Natural killer cell treated with Interleukin-12 subunit alpha and Interleukin-12 subunit beta and Interleukin-15 and Interleukin-18, amount 100 ng/mL, for 72 hours (primary cell): ENCODE data around the gene SPATA6. TPM values are rescaled to one million over a fixed set of nuclear protein-coding genes. Genes with fewer than 3 reads are reported as not detected.
"Not testable (repeated sequence)": the region's sequence is repeated elsewhere in the genome, so short reads cannot be mapped to it uniquely, and the experiment has no call there.

ENCODE experiments used
- ATAC-seq, 2 donors: fragments of 150-1000 bp; cut with Tn5 transposase in 1 of 2; sonication (Bioruptor Pico), chemical (Tn5 transposase) in 1 of 2; 2 replicates each; pipeline ENCODE4 v1.10.0; 2021
- DNase-seq: peaks from one replicate; pipeline ENCODE4 v3.0.0; 2022; ENCODE audit warnings: low spot score
- H3K27ac Mint-ChIP-seq, 2 donors: 1 replicate in 1 of 2; 2 replicates in 1 of 2; pipeline ENCODE4 v1.8.0; 2022; ENCODE audit warnings: mixed read lengths in 2 of 2, mild to moderate bottlenecking in 1 of 2, moderate library complexity in 1 of 2
- H3K27me3 Mint-ChIP-seq, 2 donors: 1 replicate in 1 of 2; 2 replicates in 1 of 2; pipeline ENCODE4 v1.8.0; 2022; ENCODE audit warnings: mixed read lengths in 2 of 2
- H3K36me3 Mint-ChIP-seq: one replicate; pipeline ENCODE4 v1.8.0; 2022; ENCODE audit warnings: mixed read lengths
- H3K4me1 Mint-ChIP-seq, 2 donors: 1 replicate in 1 of 2; 2 replicates in 1 of 2; pipeline ENCODE4 v1.8.0; 2022; ENCODE audit warnings: low read depth in 2 of 2, mixed read lengths in 2 of 2, mild to moderate bottlenecking in 1 of 2
- H3K4me3 Mint-ChIP-seq: one replicate; pipeline ENCODE4 v1.8.0; 2022; ENCODE audit warnings: mixed read lengths
- H3K9me3 Mint-ChIP-seq: 2 replicates; pipeline ENCODE4 v1.8.0; 2022; ENCODE audit warnings: mixed read lengths
- total RNA-seq, 2 donors: library from RNA; stranded (reverse); gene quantifications; one replicate each; pipeline ENCODE4 v1.2.3, GENCODE V29; 2022

SPATA6 gene
- total RNA-seq, 2 donors from 2014 or later: 2.1 to 4.0 TPM

DNA sequence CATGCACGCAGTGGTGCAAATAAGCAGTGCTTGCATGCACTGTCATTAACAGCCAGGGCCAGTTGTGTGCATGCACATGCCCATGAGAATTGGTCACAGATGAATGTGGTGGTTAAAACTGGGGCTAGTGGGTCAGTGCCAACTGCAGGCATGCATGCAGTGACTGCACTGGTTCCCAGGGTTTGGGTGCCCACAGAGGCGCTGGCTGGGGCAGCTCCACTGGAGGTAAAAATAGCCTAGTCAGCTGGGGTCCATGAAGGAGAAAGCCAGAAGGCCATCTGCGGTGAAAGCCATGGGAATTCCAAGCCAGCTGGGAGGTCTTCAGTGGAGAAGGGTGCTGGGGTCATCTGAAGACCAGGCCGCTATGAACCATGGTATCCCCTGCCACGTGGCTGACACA is 179.3 kb downstream of the SPATA6 start:
- Mint-ChIP-seq H3K9me3 (no peaks in the 10 kb centered on the region), H3K27ac (no peak overlapping the region), H3K4me3 (no peak overlapping the region), H3K27me3 (peaks cover 5 to 6% of the 10 kb centered on the region in 2 donors), H3K4me1 (peaks cover 0 to 3% of the 10 kb centered on the region in 2 donors), H3K36me3 (no peaks in the 10 kb centered on the region)
- ATAC-seq: no peak
- DNase-seq: no peak

DNA sequence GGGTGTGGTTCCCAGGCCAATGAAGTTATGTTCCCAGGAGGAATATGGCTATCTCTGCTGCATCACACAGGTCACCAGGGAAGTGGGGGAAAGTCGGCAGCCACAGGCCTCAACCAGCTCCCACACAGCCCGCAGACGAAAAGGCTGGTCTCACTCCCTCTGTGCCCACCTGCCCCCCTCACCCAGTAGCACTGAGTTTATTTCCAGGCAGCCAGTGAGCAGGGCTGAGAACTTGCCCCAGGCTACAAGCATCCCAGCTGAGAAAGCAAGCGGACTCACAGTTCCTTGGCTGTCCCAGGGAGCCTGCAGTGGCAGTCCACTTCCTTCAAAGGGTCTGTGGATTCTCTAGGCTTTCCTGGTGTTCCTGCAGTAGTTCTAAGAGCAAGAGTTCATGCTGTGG is 180.6 kb downstream of the SPATA6 start:
- H3K36me3 Mint-ChIP-seq: no peaks in the 10 kb centered on the region
- H3K27ac Mint-ChIP-seq: no peak overlapping the region
- H3K4me3 Mint-ChIP-seq: no peak overlapping the region
- ATAC-seq (no peak), DNase-seq (no peak)
- peaks cover 0 to 3% of the 10 kb centered on the region in 2 donors for H3K4me1 Mint-ChIP-seq
- no peaks in the 10 kb centered on the region for H3K9me3 Mint-ChIP-seq
- peaks cover 5 to 6% of the 10 kb centered on the region in 2 donors for H3K27me3 Mint-ChIP-seq

GRCh38 chr1:48285525-48285924 is 186.5 kb downstream of the SPATA6 start:
- H3K4me3 Mint-ChIP-seq: no peak overlapping the region
- H3K36me3 Mint-ChIP-seq: no peaks in the 10 kb centered on the region
- no peaks in the 10 kb centered on the region for H3K4me1 Mint-ChIP-seq
- no peak for ATAC-seq
- no peak for DNase-seq
- H3K27me3 Mint-ChIP-seq: peaks cover 5 to 8% of the 10 kb centered on the region in 2 donors
- H3K27ac Mint-ChIP-seq: no peak overlapping the region
- peaks cover 3% of the 10 kb centered on the region for H3K9me3 Mint-ChIP-seq

DNA sequence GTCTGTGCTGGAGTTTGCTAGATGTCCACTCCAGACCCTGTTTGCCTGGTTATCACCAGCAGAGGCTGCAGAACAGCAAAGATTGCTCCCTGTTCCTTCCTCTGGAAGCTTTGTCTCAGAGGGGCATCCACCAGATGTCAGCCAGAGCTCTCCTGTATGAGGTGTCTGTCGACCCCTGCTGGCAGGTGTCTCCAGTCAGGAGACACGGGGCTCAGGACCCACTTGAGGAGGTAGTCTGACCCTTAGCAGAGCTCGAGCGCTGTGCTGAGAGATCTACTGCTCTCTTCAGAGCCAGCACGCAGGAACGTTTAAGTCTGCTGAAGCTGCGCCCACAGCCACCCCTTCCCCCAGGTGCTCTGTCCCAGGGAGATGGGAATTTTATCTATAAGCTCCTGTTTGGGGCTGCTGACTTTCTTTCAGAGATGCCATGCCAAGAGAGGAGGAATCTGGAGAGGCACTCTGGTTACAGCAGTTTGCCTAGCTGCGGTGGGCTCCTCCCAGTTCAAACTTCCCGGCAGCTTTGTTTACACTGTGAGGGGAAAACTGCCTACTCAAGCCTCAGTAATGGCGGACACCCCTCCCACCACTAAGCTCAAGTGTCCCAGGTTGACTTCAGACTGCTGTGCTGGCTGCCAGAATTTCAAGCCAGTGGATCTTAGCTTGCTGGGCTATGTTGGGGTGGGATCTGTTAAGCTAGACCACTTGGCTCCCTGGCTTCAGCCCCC is 187.1 kb downstream of the SPATA6 start:
- H3K27ac Mint-ChIP-seq, H3K4me3 Mint-ChIP-seq: not testable (repeated sequence)
- peaks cover 5 to 10% of the 10 kb centered on the region in 2 donors for H3K27me3 Mint-ChIP-seq

GRCh38 chr1:48282329-48282728 is 189.7 kb downstream of the SPATA6 start:
- ATAC-seq, DNase-seq, H3K9me3 Mint-ChIP-seq, H3K4me1 Mint-ChIP-seq, H3K27ac Mint-ChIP-seq, H3K4me3 Mint-ChIP-seq: not testable (repeated sequence)
- Mint-ChIP-seq H3K27me3 (peaks cover 13 to 18% of the 10 kb centered on the region in 2 donors), H3K36me3 (peaks cover 13% of the 10 kb centered on the region)

More for the DNA sequence above, 187.1 kb downstream of the SPATA6 start:
- H3K4me1 Mint-ChIP-seq, DNase-seq, H3K9me3 Mint-ChIP-seq, ATAC-seq, H3K36me3 Mint-ChIP-seq: not testable (repeated sequence)

- not testable (repeated sequence) for ATAC-seq, H3K4me1 Mint-ChIP-seq, DNase-seq, H3K27ac Mint-ChIP-seq, H3K4me3 Mint-ChIP-seq
- Mint-ChIP-seq H3K9me3 (peaks cover 13% of the 10 kb centered on the region), H3K36me3 (peaks cover 17% of the 10 kb centered on the region), H3K27me3 (peaks cover 16 to 20% of the 10 kb centered on the region in 2 donors)
These were observed 194.6 kb downstream of the SPATA6 start for GRCh38 chr1:48277437-48277836.

DNA sequence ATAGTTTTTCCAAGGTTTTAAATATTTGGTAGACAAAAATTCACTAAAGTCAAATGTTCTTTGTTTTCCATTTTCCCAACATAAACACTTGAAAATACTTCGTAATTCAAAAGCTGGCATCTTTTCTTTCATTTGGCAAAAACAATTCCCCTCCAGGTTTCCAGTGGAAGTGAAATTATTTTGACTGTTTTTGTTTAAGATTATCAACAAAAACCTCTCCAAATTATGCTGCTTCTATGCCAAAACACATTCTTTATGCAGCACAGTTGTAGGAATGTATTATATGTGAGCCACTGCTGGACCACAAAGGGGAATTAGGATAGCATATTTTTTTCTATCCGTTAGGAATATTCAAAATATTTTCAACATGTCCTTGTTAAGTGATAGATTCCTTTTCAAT is 205.4 kb downstream of the SPATA6 start:
- Mint-ChIP-seq H3K36me3 (no peaks in the 10 kb centered on the region), H3K4me1 (no peaks in the 10 kb centered on the region), H3K9me3 (no peaks in the 10 kb centered on the region), H3K4me3 (no peak overlapping the region), H3K27me3 (peaks cover 7 to 14% of the 10 kb centered on the region in 2 donors), H3K27ac (no peak overlapping the region)
- DNase-seq: no peak
- ATAC-seq: no peak

DNA sequence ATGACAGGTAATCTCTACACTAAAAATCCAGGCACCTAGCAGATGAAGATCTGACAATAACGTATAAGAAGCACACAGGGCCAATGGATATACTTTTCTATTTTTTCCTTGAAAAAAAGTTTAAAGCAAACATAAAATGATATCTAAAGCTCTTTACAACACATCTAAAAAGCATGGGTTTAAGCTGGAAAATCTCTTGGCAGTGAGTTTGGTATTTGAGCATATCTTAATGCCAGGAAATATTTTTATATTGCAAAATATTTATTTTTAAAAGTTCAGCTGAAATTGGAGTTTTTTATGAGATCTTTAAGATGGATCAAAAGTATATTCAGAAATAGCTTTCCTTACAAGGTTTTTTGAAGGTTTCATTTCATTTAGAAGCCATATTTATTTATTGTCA is 209.0 kb downstream of the SPATA6 start:
- H3K27me3 Mint-ChIP-seq: peaks cover 7 to 14% of the 10 kb centered on the region in 2 donors
- H3K4me1 Mint-ChIP-seq: no peaks in the 10 kb centered on the region
- no peak overlapping the region for H3K4me3 Mint-ChIP-seq
- no peak for DNase-seq
- H3K27ac Mint-ChIP-seq: no peak overlapping the region
- H3K9me3 Mint-ChIP-seq: no peaks in the 10 kb centered on the region
- H3K36me3 Mint-ChIP-seq: no peaks in the 10 kb centered on the region
- ATAC-seq: no peak

DNA sequence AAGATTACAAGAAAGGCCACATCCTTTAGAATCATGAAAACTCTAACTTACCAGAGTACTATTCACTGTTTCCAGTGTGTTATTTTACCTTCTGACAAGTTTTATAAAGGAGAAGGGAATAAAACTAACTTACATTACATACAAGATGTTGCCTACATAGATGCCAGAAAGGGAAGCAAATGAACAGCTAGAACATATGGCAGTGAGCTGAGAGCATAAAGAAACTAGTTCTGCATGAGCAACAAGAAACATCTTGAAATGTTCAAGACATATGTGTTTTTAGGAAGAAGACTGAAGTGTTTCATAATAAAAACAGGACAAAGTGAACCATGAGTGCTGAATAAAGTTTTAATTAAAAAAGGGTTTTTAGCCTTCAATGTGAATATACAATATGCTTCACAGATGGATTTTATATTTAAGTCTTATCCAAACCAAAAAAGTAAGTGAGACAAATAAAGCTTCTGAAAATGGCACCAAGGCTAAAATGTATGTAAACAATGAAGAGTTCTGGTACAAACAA is 210.1 kb downstream of the SPATA6 start:
- Mint-ChIP-seq H3K4me3 (no peak overlapping the region), H3K36me3 (no peaks in the 10 kb centered on the region), H3K27me3 (peaks cover 7 to 14% of the 10 kb centered on the region in 2 donors), H3K4me1 (no peaks in the 10 kb centered on the region), H3K9me3 (no peaks in the 10 kb centered on the region), H3K27ac (no peak overlapping the region)
- ATAC-seq (no peak), DNase-seq (no peak)

- Mint-ChIP-seq H3K4me1 (peaks cover 4 to 6% of the 10 kb centered on the region in 2 donors), H3K27me3 (peaks cover 2 to 9% of the 10 kb centered on the region in 2 donors), H3K9me3 (no peaks in the 10 kb centered on the region), H3K4me3 (no peak overlapping the region), H3K36me3 (no peaks in the 10 kb centered on the region), H3K27ac (no peak overlapping the region)
- no peak for DNase-seq
- no peak for ATAC-seq
These were observed 213.9 kb downstream of the SPATA6 start for GRCh38 chr1:48258106-48258505.

GRCh38 chr1:48254254-48254653 is 217.8 kb downstream of the SPATA6 start:
- DNase-seq: no peak
- peaks cover 4 to 13% of the 10 kb centered on the region in 2 donors for H3K27me3 Mint-ChIP-seq
- H3K4me3 Mint-ChIP-seq: no peak overlapping the region
- no peaks in the 10 kb centered on the region for H3K36me3 Mint-ChIP-seq
- no peaks in the 10 kb centered on the region for H3K9me3 Mint-ChIP-seq
- no peak for ATAC-seq
- peaks cover 28 to 33% of the 10 kb centered on the region in 2 donors for H3K4me1 Mint-ChIP-seq
- H3K27ac Mint-ChIP-seq: no peak overlapping the region

- ATAC-seq: peak in 1 of 2 donors; percentile 52
These were observed 220.2 kb downstream of the SPATA6 start for GRCh38 chr1:48251821-48252220.

GRCh38 chr1:48251323-48251722 is 220.7 kb downstream of the SPATA6 start:
- peak overlapping the region in 1 of 2 donors; percentile 20 for H3K27ac Mint-ChIP-seq

More at GRCh38 chr1:48251821-48252220, 220.2 kb downstream of the SPATA6 start:
- no peaks in the 10 kb centered on the region for H3K36me3 Mint-ChIP-seq
- peaks cover 5 to 16% of the 10 kb centered on the region in 2 donors for H3K27me3 Mint-ChIP-seq
- peaks cover 34 to 38% of the 10 kb centered on the region in 2 donors for H3K4me1 Mint-ChIP-seq
- no peak for DNase-seq
- no peaks in the 10 kb centered on the region for H3K9me3 Mint-ChIP-seq
- no peak overlapping the region for H3K4me3 Mint-ChIP-seq
- peak overlapping the region in 1 of 2 donors; percentile 20 for H3K27ac Mint-ChIP-seq

DNA sequence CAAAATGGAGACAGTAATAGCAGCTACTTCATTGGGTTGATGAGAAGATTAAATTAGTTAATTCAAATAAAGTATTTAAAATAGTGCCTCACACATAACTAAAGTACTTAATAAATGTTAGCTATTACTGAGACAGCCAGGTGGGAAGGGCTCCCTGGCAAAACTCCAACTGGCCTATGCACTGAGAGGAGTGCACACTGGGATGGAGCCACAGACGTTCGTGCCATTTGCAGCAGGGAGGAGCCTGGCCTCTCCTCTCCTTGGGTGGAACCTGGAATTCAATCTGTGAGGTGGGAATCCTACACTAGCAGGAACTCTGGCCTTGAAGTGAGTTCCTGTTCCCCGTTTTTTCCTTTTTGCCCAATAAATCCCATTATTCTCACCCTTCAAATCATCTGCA is 221.4 kb downstream of the SPATA6 start:
- peaks cover 34 to 39% of the 10 kb centered on the region in 2 donors for H3K4me1 Mint-ChIP-seq
- ATAC-seq: no peak

More at GRCh38 chr1:48251323-48251722, 220.7 kb downstream of the SPATA6 start:
- ATAC-seq: peak; percentile 82 to 91
- no peak for DNase-seq
- no peak overlapping the region for H3K4me3 Mint-ChIP-seq
- peaks cover 34 to 39% of the 10 kb centered on the region in 2 donors for H3K4me1 Mint-ChIP-seq
- no peaks in the 10 kb centered on the region for H3K36me3 Mint-ChIP-seq
- H3K9me3 Mint-ChIP-seq: no peaks in the 10 kb centered on the region
- peaks cover 4 to 16% of the 10 kb centered on the region in 2 donors for H3K27me3 Mint-ChIP-seq

More for the DNA sequence above, 221.4 kb downstream of the SPATA6 start:
- Mint-ChIP-seq H3K4me3 (peak overlapping the region; percentile 7), H3K36me3 (no peaks in the 10 kb centered on the region), H3K27me3 (peaks cover 3 to 11% of the 10 kb centered on the region in 2 donors), H3K9me3 (no peaks in the 10 kb centered on the region), H3K27ac (no peak overlapping the region)
- no peak for DNase-seq
